HEK293 (cell line): Measurements from ENCODE around the gene LUC7L.

ENCODE experiments used
- CTCF ChIA-PET: fragments of 350-600 bp; formaldehyde crosslinking; extraction: SDS; loops from one replicate; lab custom pipeline; 2021; ENCODE audit warnings: antibody characterized with exemption; lab: Yijun Ruan, JAX
- POLR2A ChIA-PET: fragments of 300-600 bp; formaldehyde crosslinking; extraction: SDS; loops from one replicate; lab custom pipeline; 2020; ENCODE audit warnings: antibody characterized with exemption, inconsistent platforms; lab: Yijun Ruan, JAX
- H3K27ac ChIP-seq: fragments of 200-500 bp; sonication (Bioruptor generic); 2 replicates; pipeline ENCODE4 v1.5.1; 2014; ENCODE audit warnings: low read depth, low read length, control low read depth, inconsistent platforms; ENCODE audit errors: extremely low read depth
- H3K36me3 ChIP-seq, 2 experiments: fragments of 200-500 bp in 1 of 2; sonication (Bioruptor generic) in 1 of 2; 1 replicate in 1 of 2; 2 replicates in 1 of 2; pipeline ENCODE4 v1.5.1; 2014 to 2017; ENCODE audit warnings: inconsistent platforms in 2 of 2, low read length in 2 of 2; ENCODE audit not compliant: control insufficient read depth in 2 of 2, insufficient read depth in 1 of 2
- H3K4me1 ChIP-seq: fragments of 200-500 bp; sonication (Bioruptor generic); 2 replicates; pipeline ENCODE4 v1.5.1; 2014; ENCODE audit warnings: mild to moderate bottlenecking, low read length, inconsistent platforms; ENCODE audit not compliant: control insufficient read depth, insufficient read depth
- H3K4me3 ChIP-seq: 2 replicates; pipeline ENCODE4 v1.5.1; 2011; ENCODE audit warnings: low read depth, mild to moderate bottlenecking, control low read depth, low read length, moderate library complexity
- H3K9me3 ChIP-seq: fragments of 200-500 bp; sonication (Bioruptor generic); 2 replicates; pipeline ENCODE4 v1.5.1; 2014; ENCODE audit warnings: low read depth, low read length, inconsistent platforms; ENCODE audit not compliant: control insufficient read depth, insufficient read depth
- HOXD13 ChIP-seq: sonication (generic); formaldehyde crosslinking; IDR thresholded peaks from 2 replicates; pipeline ENCODE4 v1.8.0; 2022; ENCODE audit warnings: missing genetic modification reagents, borderline replicate concordance
- OSR2 ChIP-seq: fragments of 450-650 bp; formaldehyde crosslinking; IDR thresholded peaks from 2 replicates; pipeline ENCODE4 v1.5.1; 2016; ENCODE audit warnings: missing biosample characterization, missing genetic modification characterization
- PRDM1 ChIP-seq: fragments of 450-650 bp; formaldehyde crosslinking; IDR thresholded peaks from 2 replicates; pipeline ENCODE4; 2016; ENCODE audit warnings: missing biosample characterization, missing genetic modification characterization
- SCRT2 ChIP-seq: fragments of 450-650 bp; formaldehyde crosslinking; IDR thresholded peaks from 2 replicates; pipeline ENCODE4 v1.5.1; 2016; ENCODE audit warnings: missing biosample characterization, missing genetic modification characterization
- SP7 ChIP-seq: fragments of 450-650 bp; formaldehyde crosslinking; IDR thresholded peaks from 2 replicates; pipeline ENCODE4 v1.5.1; 2016; ENCODE audit warnings: missing biosample characterization, missing genetic modification characterization
- ZFP69B ChIP-seq: fragments of 450-650 bp; formaldehyde crosslinking; IDR thresholded peaks from 2 replicates; pipeline ENCODE4 v1.5.1; 2016; ENCODE audit warnings: missing biosample characterization, missing genetic modification characterization
- ZIC2 ChIP-seq: fragments of 450-650 bp; formaldehyde crosslinking; IDR thresholded peaks from 2 replicates; pipeline ENCODE4 v1.5.1; 2016; ENCODE audit warnings: missing biosample characterization, missing genetic modification characterization
- ZNF174 ChIP-seq: fragments of 450-650 bp; formaldehyde crosslinking; IDR thresholded peaks from 2 replicates; pipeline ENCODE4 v1.5.0; 2017; ENCODE audit warnings: missing biosample characterization, mild to moderate bottlenecking, missing genetic modification characterization
- ZNF184 ChIP-seq: fragments of 450-650 bp; IDR thresholded peaks from 2 replicates; pipeline ENCODE4 v1.5.1; 2018; ENCODE audit warnings: missing biosample characterization, mild to moderate bottlenecking, missing genetic modification characterization
- ZNF19 ChIP-seq: fragments of 450-650 bp; formaldehyde crosslinking; IDR thresholded peaks from 2 replicates; pipeline ENCODE4; 2016; ENCODE audit warnings: missing biosample characterization, missing genetic modification characterization, low read depth
- ZNF202 ChIP-seq: fragments of 450-650 bp; formaldehyde crosslinking; IDR thresholded peaks from 2 replicates; pipeline ENCODE4 v1.5.1; 2016; ENCODE audit warnings: missing biosample characterization, missing genetic modification characterization, borderline replicate concordance
- ZNF404 ChIP-seq: fragments of 450-650 bp; formaldehyde crosslinking; IDR thresholded peaks from 2 replicates; pipeline ENCODE4 v1.5.1; 2017; ENCODE audit warnings: missing biosample characterization, missing genetic modification characterization
- ZNF416 ChIP-seq: fragments of 450-650 bp; formaldehyde crosslinking; IDR thresholded peaks from 2 replicates; pipeline ENCODE4 v1.5.1; 2016; ENCODE audit warnings: missing biosample characterization, missing genetic modification characterization
- ZNF600 ChIP-seq: fragments of 450-650 bp; formaldehyde crosslinking; IDR thresholded peaks from 2 replicates; pipeline ENCODE4 v1.5.1; 2016; ENCODE audit warnings: missing biosample characterization, missing genetic modification characterization
- ZNF629 ChIP-seq: fragments of 450-650 bp; formaldehyde crosslinking; IDR thresholded peaks from 2 replicates; pipeline ENCODE4 v1.5.1; 2017; ENCODE audit warnings: missing biosample characterization, missing genetic modification characterization
- ZNF664 ChIP-seq: fragments of 450-650 bp; formaldehyde crosslinking; IDR thresholded peaks from 2 replicates; pipeline ENCODE4 v1.5.1; 2016; ENCODE audit warnings: missing biosample characterization, missing genetic modification characterization
- ZNF785 ChIP-seq: fragments of 450-650 bp; formaldehyde crosslinking; IDR thresholded peaks from 2 replicates; pipeline ENCODE4 v1.5.1; 2016; ENCODE audit warnings: missing biosample characterization, missing genetic modification characterization
- TF ChIP-seq, protein P1 (sequence below): fragments of 450-650 bp; formaldehyde crosslinking; IDR thresholded peaks from 2 replicates; pipeline ENCODE4 v1.5.1; 2016; ENCODE audit warnings: missing biosample characterization, missing genetic modification characterization
- TF ChIP-seq, protein P2 (sequence below): fragments of 450-650 bp; formaldehyde crosslinking; IDR thresholded peaks from 2 replicates; pipeline ENCODE4 v1.5.1; 2017; ENCODE audit warnings: missing biosample characterization, missing genetic modification characterization
- TF ChIP-seq, protein P3 (sequence below): fragments of 450-650 bp; formaldehyde crosslinking; IDR thresholded peaks from 2 replicates; pipeline ENCODE4 v1.5.1; 2016; ENCODE audit warnings: missing biosample characterization, missing genetic modification characterization
- TF ChIP-seq, protein P4 (sequence below): fragments of 450-650 bp; formaldehyde crosslinking; IDR thresholded peaks from 2 replicates; pipeline ENCODE4 v1.5.1; 2016; ENCODE audit warnings: missing biosample characterization, missing genetic modification characterization
- TF ChIP-seq, protein P5 (sequence below): fragments of 450-650 bp; formaldehyde crosslinking; IDR thresholded peaks from 2 replicates; pipeline ENCODE4 v1.5.1; 2016; ENCODE audit warnings: missing biosample characterization, missing genetic modification characterization, low read depth

LUC7L gene

DNA sequence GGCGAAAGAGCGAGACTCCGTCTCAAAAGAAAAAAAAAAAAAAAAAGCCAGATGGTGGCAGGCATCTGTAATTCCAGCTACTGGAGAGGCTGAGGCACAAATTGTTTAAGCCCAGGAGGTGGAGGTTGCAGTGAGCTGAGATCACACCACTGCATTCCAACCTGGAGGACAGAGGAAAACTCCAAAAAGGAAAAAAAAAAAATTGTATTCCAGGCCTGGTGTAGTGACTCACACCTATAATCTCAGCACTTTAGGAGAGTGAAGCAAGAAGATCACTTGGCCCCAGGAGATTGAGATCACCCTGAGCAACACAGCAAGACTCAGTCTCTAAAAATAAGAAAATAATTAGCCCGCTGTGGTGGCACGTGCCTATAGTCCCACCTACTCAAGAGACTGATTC is 28.9 kb downstream of the LUC7L start (continued):
- TF ChIP-seq, protein P1, sequence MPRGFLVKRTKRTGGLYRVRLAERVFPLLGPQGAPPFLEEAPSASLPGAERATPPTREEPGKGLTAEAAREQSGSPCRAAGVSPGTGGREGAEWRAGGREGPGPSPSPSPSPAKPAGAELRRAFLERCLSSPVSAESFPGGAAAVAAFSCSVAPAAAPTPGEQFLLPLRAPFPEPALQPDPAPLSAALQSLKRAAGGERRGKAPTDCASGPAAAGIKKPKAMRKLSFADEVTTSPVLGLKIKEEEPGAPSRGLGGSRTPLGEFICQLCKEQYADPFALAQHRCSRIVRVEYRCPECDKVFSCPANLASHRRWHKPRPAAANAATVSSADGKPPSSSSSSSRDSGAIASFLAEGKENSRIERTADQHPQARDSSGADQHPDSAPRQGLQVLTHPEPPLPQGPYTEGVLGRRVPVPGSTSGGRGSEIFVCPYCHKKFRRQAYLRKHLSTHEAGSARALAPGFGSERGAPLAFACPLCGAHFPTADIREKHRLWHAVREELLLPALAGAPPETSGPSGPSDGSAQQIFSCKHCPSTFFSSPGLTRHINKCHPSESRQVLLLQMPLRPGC, result 0 out of 2 replicates have a peak, but pooled peaks have one; percentile 59
- TF ChIP-seq ZNF404 (tag by site-specific recombination) (no peak), ZNF202 (tag by site-specific recombination) (no peak), ZNF600 (tag by site-specific recombination) (peak; percentile 57), PRDM1 (tag by site-specific recombination) (peak; percentile 52; the same call in 1 of the 2 replicates), ZNF184 (tag by site-specific recombination) (0 out of 2 replicates have a peak, but pooled peaks have one; percentile 28), SCRT2 (tag by site-specific recombination) (no peak), ZNF19 (no peak), ZNF416 (tag by site-specific recombination) (no peak), ZNF174 (tag by site-specific recombination) (no peak), ZFP69B (tag by site-specific recombination) (no peak), SP7 (tag by site-specific recombination) (peak; percentile 62; the same call in 1 of the 2 replicates), HOXD13 (CRISPR knock-in tag) (no peak), ZNF629 (tag by site-specific recombination) (peak; percentile 73), ZIC2 (tag by site-specific recombination) (peak; percentile 91), OSR2 (tag by site-specific recombination) (peak; percentile 67; the same call in 1 of the 2 replicates)
- TF ChIP-seq, protein P2, sequence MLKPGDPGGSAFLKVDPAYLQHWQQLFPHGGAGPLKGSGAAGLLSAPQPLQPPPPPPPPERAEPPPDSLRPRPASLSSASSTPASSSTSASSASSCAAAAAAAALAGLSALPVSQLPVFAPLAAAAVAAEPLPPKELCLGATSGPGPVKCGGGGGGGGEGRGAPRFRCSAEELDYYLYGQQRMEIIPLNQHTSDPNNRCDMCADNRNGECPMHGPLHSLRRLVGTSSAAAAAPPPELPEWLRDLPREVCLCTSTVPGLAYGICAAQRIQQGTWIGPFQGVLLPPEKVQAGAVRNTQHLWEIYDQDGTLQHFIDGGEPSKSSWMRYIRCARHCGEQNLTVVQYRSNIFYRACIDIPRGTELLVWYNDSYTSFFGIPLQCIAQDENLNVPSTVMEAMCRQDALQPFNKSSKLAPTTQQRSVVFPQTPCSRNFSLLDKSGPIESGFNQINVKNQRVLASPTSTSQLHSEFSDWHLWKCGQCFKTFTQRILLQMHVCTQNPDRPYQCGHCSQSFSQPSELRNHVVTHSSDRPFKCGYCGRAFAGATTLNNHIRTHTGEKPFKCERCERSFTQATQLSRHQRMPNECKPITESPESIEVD (tag by site-specific recombination), result peak; percentile 83; the same call in 1 of the 2 replicates
- TF ChIP-seq, protein P3, sequence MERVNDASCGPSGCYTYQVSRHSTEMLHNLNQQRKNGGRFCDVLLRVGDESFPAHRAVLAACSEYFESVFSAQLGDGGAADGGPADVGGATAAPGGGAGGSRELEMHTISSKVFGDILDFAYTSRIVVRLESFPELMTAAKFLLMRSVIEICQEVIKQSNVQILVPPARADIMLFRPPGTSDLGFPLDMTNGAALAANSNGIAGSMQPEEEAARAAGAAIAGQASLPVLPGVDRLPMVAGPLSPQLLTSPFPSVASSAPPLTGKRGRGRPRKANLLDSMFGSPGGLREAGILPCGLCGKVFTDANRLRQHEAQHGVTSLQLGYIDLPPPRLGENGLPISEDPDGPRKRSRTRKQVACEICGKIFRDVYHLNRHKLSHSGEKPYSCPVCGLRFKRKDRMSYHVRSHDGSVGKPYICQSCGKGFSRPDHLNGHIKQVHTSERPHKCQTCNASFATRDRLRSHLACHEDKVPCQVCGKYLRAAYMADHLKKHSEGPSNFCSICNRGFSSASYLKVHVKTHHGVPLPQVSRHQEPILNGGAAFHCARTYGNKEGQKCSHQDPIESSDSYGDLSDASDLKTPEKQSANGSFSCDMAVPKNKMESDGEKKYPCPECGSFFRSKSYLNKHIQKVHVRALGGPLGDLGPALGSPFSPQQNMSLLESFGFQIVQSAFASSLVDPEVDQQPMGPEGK (tag by site-specific recombination), result 0 out of 2 replicates have a peak, but pooled peaks have one; percentile 13
- TF ChIP-seq, protein P4, sequence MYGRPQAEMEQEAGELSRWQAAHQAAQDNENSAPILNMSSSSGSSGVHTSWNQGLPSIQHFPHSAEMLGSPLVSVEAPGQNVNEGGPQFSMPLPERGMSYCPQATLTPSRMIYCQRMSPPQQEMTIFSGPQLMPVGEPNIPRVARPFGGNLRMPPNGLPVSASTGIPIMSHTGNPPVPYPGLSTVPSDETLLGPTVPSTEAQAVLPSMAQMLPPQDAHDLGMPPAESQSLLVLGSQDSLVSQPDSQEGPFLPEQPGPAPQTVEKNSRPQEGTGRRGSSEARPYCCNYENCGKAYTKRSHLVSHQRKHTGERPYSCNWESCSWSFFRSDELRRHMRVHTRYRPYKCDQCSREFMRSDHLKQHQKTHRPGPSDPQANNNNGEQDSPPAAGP (tag by site-specific recombination), result no peak

DNA sequence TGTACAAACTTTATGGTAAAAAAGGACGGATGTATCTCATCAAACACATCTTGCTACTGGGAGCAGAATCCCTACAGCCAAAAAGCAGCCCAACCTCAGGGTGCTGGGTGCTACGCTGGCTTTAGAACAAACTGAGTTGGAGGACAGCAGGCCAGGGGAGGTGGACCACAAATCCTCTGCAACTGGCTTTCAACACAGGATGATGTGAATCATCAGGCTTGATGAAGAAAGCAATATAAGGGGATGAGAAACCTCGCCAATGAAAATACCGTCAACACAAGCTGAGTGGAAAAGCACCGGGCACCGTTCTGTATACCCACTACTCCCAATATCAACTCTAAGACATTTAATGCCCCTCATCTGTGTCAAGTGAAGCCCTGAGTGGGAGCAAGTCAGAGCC is 34.7 kb downstream of the LUC7L start:
- Histone ChIP-seq H3K4me1 (no peaks in the 10 kb centered on the region), H3K4me3 (no peak overlapping the region), H3K27ac (no peak overlapping the region), H3K36me3 (peaks cover 75 to 97% of the 10 kb centered on the region in 2 experiments), H3K9me3 (no peaks in the 10 kb centered on the region)
- TF ChIP-seq ZNF785, result no peak
- 0 out of 2 replicates have a peak, but pooled peaks have one; percentile 13 for TF ChIP-seq ZNF664
- TF ChIP-seq, protein P5, sequence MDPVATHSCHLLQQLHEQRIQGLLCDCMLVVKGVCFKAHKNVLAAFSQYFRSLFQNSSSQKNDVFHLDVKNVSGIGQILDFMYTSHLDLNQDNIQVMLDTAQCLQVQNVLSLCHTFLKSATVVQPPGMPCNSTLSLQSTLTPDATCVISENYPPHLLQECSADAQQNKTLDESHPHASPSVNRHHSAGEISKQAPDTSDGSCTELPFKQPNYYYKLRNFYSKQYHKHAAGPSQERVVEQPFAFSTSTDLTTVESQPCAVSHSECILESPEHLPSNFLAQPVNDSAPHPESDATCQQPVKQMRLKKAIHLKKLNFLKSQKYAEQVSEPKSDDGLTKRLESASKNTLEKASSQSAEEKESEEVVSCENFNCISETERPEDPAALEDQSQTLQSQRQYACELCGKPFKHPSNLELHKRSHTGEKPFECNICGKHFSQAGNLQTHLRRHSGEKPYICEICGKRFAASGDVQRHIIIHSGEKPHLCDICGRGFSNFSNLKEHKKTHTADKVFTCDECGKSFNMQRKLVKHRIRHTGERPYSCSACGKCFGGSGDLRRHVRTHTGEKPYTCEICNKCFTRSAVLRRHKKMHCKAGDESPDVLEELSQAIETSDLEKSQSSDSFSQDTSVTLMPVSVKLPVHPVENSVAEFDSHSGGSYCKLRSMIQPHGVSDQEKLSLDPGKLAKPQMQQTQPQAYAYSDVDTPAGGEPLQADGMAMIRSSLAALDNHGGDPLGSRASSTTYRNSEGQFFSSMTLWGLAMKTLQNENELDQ (tag by site-specific recombination), result no peak
- POLR2A ChIA-PET, result interaction anchor here (0.5 kb wide), 1 partner anchor 470 kb away, joined by 3 read pairs; no protein-coding TSS in a partner anchor
- CTCF ChIA-PET, result interaction anchor here (1.1 to 1.2 kb wide), 2 partner anchors 13 to 14 kb away, joined by 3 to 4 read pairs; partner anchors contain the start of gene HBQ1
